GM21825 (cell line): ENCODE results near the gene ADAM12.

Experiments used
- ATAC-seq: cut with Tn5 transposase; IDR thresholded peaks from one replicate; pipeline ENCODE4 v1.9.1; 2021; ENCODE audit warnings: mild to moderate bottlenecking, moderate library complexity; ENCODE audit not compliant: unreplicated experiment

The ADAM12 gene

GRCh38 chr10:126127481-126128029 lies 260.7 kb downstream of the ADAM12 start:
- ATAC-seq = no peak

DNA sequence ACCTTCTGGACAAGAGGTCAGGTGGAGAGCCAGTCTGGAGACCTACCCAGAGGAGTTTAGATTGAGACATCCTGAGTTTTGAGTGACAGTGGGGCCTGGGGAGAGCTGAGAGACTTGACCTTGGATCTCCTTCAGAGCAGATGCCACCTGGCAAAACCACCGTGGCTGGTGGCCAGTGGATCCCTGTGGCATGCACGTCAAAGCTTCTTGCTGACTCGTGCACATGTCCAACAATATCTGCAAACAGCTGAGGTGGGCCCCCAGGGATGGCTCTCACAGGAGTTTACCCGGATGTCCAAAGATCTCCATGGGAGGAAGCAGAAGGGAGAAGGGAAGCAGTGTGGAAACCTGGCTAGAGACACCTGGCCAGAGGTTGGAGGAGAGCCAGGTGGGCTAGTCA lies 261.4 kb downstream of the ADAM12 start:
- no peak for ATAC-seq

GRCh38 chr10:126126023-126126422 lies 262.3 kb downstream of the ADAM12 start:
- ATAC-seq = no peak

GRCh38 chr10:126124668-126125349 lies 263.5 kb downstream of the ADAM12 start:
- ATAC-seq = no peak

- no peak for ATAC-seq
Measured at GRCh38 chr10:126124046-126124445, 264.2 kb downstream of the ADAM12 start.

DNA sequence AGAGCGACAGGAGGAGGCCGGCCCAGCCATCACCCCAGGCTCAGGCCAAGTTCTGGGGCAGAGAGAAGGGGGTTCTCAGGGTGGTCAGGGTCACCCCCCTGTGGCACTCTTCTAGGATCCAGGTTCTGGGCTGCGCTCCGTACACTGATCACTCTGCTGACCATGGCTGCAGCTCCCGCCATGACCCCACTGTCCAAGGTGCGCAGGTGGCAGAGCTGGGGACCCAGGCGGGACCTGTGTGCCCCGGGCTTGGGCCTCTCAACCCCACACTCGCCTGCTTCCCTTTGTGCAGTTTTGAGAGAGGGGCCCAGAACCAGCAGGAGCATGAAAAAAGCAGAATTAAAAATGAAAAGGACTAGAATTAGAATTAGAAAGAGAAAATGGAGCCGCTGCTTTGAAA lies 264.8 kb downstream of the ADAM12 start:
- no peak for ATAC-seq

- ATAC-seq = no peak
Measured at GRCh38 chr10:126122881-126123280, 265.4 kb downstream of the ADAM12 start.

GRCh38 chr10:126119599-126119998 lies 268.7 kb downstream of the ADAM12 start:
- ATAC-seq = no peak

DNA sequence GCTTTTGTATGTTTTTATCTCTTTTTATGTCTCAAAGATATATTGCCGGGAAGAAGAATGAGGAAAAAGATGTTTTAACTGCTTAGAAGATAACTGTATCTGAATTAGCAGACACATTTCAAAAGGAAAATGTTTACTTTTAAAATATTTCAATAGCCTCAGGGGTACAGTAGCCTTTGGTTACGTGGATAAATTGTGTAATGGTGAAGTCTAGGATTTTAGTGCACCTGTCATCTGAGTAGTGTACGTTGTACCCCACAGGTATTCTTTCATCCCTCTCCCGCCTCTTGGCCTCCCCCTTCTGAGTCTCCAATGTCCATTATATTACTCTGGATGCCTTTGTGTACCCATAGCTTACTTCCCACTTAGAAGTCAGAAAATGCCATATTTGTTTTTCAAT lies 269.8 kb downstream of the ADAM12 start:
- no peak for ATAC-seq

DNA sequence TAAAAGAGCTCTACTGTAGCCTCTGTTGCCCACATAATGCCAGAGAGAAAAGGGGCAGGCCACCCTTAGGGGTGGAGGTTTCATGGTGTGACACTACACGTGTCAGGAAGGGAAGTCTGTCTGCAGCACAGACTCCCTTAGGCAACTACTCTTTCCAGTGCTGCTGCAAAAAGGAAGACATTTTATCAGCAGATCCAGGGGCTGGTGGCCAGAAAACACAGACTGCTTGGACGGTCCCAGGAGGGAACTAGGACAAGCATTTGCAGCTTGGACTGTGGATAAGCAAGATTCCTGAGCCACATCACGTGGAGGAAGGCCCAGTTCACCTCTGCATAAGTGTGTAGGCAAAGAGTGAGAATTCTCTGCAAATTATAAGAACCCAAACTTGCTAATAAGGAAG lies 271.1 kb downstream of the ADAM12 start:
- no peak for ATAC-seq

- ATAC-seq = no peak
Measured at GRCh38 chr10:126115886-126116285, 272.4 kb downstream of the ADAM12 start.

DNA sequence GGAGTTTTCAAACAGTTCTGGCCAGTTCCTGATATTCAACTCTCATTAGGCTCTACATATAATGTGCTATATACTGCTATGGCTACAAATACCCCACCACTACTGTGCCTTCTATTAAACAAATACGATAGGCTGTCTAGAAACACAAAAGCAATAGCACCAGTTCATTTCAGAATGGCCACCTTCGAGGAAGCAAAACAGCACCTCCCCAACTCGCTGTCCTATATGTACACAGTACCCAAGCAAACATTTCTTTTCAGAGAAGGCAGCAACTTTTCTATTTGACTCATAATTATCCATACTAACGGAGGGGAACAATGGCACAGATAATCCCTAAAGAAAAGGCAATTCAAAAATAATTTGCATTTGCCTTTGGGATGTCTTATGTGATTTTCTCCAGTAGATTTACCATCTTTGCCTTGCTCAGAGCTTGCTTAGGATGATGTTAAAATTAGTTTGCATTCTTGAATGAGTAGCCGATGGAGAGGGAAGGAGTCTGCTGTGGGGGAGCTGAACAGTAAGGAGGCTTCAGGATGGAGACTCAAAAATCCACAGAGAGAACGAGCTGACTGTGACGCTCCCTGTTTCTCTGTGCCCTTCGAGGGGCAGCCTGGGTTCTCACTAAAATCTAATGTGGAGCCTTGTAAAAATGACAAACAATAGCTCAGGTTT lies 273.3 kb downstream of the ADAM12 start:
- no peak for ATAC-seq

DNA sequence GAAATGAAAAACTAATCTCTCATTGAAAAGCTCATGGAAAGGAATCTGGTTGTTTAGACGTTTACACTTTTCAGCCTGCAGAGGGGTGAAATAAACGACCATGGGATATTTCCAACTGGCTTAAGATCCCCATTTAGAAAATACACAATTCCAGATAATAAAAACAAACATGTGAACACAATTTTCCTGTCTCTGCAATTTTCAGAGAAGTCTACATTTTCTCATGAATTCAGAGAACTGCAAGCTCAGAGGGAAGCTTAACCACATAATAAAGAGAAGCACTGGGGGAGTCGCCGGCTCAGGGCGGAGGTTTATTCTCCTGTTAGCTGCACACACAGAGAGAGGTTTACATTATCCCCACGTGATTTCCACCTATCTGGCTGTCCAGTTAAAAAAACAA lies 276.8 kb downstream of the ADAM12 start:
- ATAC-seq = no peak

GRCh38 chr10:126110489-126111180 lies 277.6 kb downstream of the ADAM12 start:
- no peak for ATAC-seq

- ATAC-seq = no peak
Measured at GRCh38 chr10:126109893-126110292, 278.4 kb downstream of the ADAM12 start.

DNA sequence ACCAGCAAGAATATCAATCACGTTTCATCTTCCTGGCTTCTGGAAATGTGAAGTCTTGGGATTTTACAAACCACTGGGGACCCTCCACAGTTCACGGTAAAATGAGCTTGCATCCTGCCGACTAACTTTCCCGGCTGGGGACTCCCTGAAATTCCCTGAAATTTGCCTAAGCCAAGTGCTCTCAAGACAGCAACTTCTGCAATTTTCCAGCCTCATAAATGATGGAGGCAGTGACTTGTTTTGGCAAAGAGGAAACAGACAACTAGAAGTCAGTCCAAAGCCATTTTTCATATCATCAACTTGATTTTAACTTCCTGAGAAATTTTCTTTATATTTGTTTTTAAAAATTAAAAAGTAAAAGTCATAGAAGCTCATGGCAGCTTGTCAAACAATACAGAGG lies 279.6 kb downstream of the ADAM12 start:
- no peak for ATAC-seq

- no peak for ATAC-seq
Measured at GRCh38 chr10:126104767-126105166, 283.5 kb downstream of the ADAM12 start.

DNA sequence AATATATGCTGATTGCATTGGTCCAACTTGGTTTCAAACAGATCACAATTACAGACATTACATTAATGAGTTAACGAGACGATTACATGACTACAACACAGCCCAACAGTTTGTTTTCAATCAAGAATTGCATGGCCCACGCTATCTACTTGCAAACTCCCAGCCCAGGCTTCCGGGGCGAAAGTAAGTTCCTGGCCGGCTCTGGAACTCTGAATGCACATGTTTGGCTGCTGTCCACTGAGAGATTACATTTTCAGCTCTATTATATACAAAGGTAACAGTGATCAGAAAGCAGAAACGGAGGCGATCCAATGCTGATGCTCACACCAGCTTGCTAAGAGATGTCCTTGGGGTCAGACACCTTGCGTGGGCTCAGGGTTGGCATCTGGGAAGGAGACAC lies 285.6 kb downstream of the ADAM12 start:
- ATAC-seq = no peak

DNA sequence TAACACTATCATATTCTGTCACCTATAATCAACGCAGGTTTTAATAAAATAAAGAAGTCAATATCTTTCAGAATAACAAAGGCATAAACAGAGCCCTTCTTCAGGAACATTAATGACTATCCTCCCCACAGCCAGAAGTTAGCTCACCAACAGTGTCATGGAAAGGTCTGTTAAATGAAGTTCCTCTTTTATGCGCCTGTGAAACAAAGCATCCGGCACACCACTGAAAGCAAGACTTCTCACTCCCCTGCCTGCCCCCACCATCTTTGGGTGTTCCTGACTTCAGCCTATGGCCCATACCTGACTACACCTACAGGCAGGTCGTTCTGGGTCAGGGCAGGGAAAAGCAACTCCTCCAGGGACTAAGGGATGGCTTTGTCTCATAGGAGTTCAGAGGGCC lies 286.5 kb downstream of the ADAM12 start:
- ATAC-seq = no peak

GRCh38 chr10:126101325-126101724 lies 287.0 kb downstream of the ADAM12 start:
- ATAC-seq = no peak

GRCh38 chr10:126099366-126099765 lies 288.9 kb downstream of the ADAM12 start:
- no peak for ATAC-seq

DNA sequence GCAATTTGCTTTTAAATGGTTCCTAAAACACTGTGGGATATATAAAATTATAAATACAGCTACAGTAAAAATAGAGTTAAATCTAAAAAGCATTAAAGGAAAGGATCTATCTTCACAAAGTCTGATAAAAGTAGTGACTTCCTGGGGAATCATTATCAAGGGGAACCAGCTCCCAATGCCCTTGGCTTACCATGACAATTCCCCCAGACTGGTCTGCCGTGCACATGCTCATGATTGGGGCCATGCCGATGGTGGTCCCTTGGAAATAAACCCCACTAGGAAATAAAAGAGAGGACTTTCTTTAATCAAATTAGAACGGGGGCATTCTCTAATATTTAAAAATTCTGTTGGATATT lies 290.1 kb downstream of the ADAM12 start:
- no peak for ATAC-seq
